Nephron (organoid): Measurements from ENCODE around the gene RPS19.
"Not testable (repeated sequence)": the region's sequence is repeated elsewhere in the genome, so short reads cannot be mapped to it uniquely, and the experiment has no call there.

Experiments
- H3K27ac Mint-ChIP-seq, 3 experiments: 2 replicates each; pipeline ENCODE4 v1.8.0; 2020; ENCODE audit warnings: mixed read lengths in 3 of 3, mild to moderate bottlenecking in 2 of 3, moderate library complexity in 1 of 3
- H3K27me3 Mint-ChIP-seq: 2 replicates; pipeline ENCODE4 v1.8.0; 2021; ENCODE audit warnings: low read depth, mild to moderate bottlenecking, moderate library complexity, mixed read lengths
- H3K36me3 Mint-ChIP-seq: 2 replicates; pipeline ENCODE4 v1.8.0; 2020; ENCODE audit warnings: low read depth, mixed read lengths
- H3K4me1 Mint-ChIP-seq: 2 replicates; pipeline ENCODE4 v1.8.0; 2020; ENCODE audit warnings: mixed read lengths
- H3K4me3 Mint-ChIP-seq, 3 experiments: 2 replicates each; pipeline ENCODE4 v1.8.0; 2020; ENCODE audit warnings: mild to moderate bottlenecking in 3 of 3, mixed read lengths in 3 of 3, moderate library complexity in 2 of 3
- H3K9me3 Mint-ChIP-seq: 2 replicates; pipeline ENCODE4 v1.8.0; 2020; ENCODE audit warnings: mixed read lengths
- CTCF ChIP-seq, 3 experiments: fragments of 200-600 bp; sonication (generic); IDR thresholded peaks; one replicate each; pipeline ENCODE4 v1.5.0; 2021; ENCODE audit warnings: antibody characterized with exemption in 3 of 3; ENCODE audit not compliant: unreplicated experiment in 3 of 3

RPS19 gene

GRCh38 chr19:41913538-41914423 is 53.7 kb downstream of the RPS19 start:
- Mint-ChIP-seq H3K4me1 (peaks cover 4% of the 10 kb centered on the region), H3K4me3 (peak overlapping the region in 1 of 3 experiments; percentile 18), H3K36me3 (no peaks in the 10 kb centered on the region), H3K27me3 (peaks cover 53% of the 10 kb centered on the region), H3K9me3 (no peaks in the 10 kb centered on the region), H3K27ac (no peak overlapping the region)
- no peak for TF ChIP-seq CTCF (IDR thresholded peaks at IDR 0.05; ENCODE audit: unreplicated experiment in 3 of 3)

GRCh38 chr19:41914424-41914834 is 54.4 kb downstream of the RPS19 start:
- H3K27me3 Mint-ChIP-seq = peaks cover 48% of the 10 kb centered on the region

GRCh38 chr19:41915021-41915775 is 55.1 kb downstream of the RPS19 start:
- H3K9me3 Mint-ChIP-seq = no peaks in the 10 kb centered on the region
- peaks cover 44% of the 10 kb centered on the region for H3K27me3 Mint-ChIP-seq
- H3K4me3 Mint-ChIP-seq = no peak overlapping the region
- H3K36me3 Mint-ChIP-seq = no peaks in the 10 kb centered on the region
- no peak for TF ChIP-seq CTCF (IDR thresholded peaks at IDR 0.05; ENCODE audit: unreplicated experiment in 3 of 3)
- H3K27ac Mint-ChIP-seq = no peak overlapping the region
- peaks cover 4% of the 10 kb centered on the region for H3K4me1 Mint-ChIP-seq

More at GRCh38 chr19:41914424-41914834, 54.4 kb downstream of the RPS19 start:
- not testable (repeated sequence) for H3K9me3 Mint-ChIP-seq, H3K36me3 Mint-ChIP-seq, H3K27ac Mint-ChIP-seq, H3K4me1 Mint-ChIP-seq
- peak overlapping the region in 1 of 3 experiments; percentile 18 for H3K4me3 Mint-ChIP-seq

GRCh38 chr19:41915776-41916414 is 55.8 kb downstream of the RPS19 start:
- Mint-ChIP-seq H3K27me3 (peaks cover 37% of the 10 kb centered on the region), H3K36me3 (no peaks in the 10 kb centered on the region), H3K9me3 (no peaks in the 10 kb centered on the region), H3K4me3 (no peak overlapping the region), H3K4me1 (peaks cover 4% of the 10 kb centered on the region), H3K27ac (no peak overlapping the region)
- no peak for TF ChIP-seq CTCF (IDR thresholded peaks at IDR 0.05; ENCODE audit: unreplicated experiment in 3 of 3)

- no peak overlapping the region for H3K27ac Mint-ChIP-seq
- H3K27me3 Mint-ChIP-seq = peaks cover 19% of the 10 kb centered on the region
- no peak for TF ChIP-seq CTCF (IDR thresholded peaks at IDR 0.05; ENCODE audit: unreplicated experiment in 3 of 3)
- no peaks in the 10 kb centered on the region for H3K4me1 Mint-ChIP-seq
- no peaks in the 10 kb centered on the region for H3K9me3 Mint-ChIP-seq
- no peak overlapping the region for H3K4me3 Mint-ChIP-seq
- no peaks in the 10 kb centered on the region for H3K36me3 Mint-ChIP-seq
These were observed 57.6 kb downstream of the RPS19 start for GRCh38 chr19:41917676-41918075.

- no peak overlapping the region for H3K4me3 Mint-ChIP-seq
- peaks cover 15% of the 10 kb centered on the region for H3K27me3 Mint-ChIP-seq
- H3K36me3 Mint-ChIP-seq = no peaks in the 10 kb centered on the region
- no peak for TF ChIP-seq CTCF (IDR thresholded peaks at IDR 0.05; ENCODE audit: unreplicated experiment in 3 of 3)
- no peaks in the 10 kb centered on the region for H3K9me3 Mint-ChIP-seq
- no peaks in the 10 kb centered on the region for H3K4me1 Mint-ChIP-seq
- H3K27ac Mint-ChIP-seq = no peak overlapping the region
These were observed 58.0 kb downstream of the RPS19 start for GRCh38 chr19:41918095-41918494.
